GM18861 (cell line): ENCODE results near the gene INPP4B.
"Not testable (repeated sequence)": the region's sequence is repeated elsewhere in the genome, so short reads cannot be mapped to it uniquely, and the experiment has no call there.

Experiments
- ATAC-seq: cut with Tn5 transposase; IDR thresholded peaks from one replicate; pipeline ENCODE4 v1.9.1; 2021; ENCODE audit not compliant: unreplicated experiment

The INPP4B gene

GRCh38 chr4:142687547-142688275 lies 158.4 kb downstream of the INPP4B start:
- no peak for ATAC-seq

GRCh38 chr4:142686081-142686480 lies 160.0 kb downstream of the INPP4B start:
- ATAC-seq: no peak

GRCh38 chr4:142683997-142684396 lies 162.1 kb downstream of the INPP4B start:
- ATAC-seq: no peak

GRCh38 chr4:142683503-142683902 lies 162.6 kb downstream of the INPP4B start:
- no peak for ATAC-seq

- ATAC-seq: no peak
These were observed 174.6 kb downstream of the INPP4B start for GRCh38 chr4:142671516-142671915.

GRCh38 chr4:142663828-142664227 lies 182.3 kb downstream of the INPP4B start:
- ATAC-seq: no peak

GRCh38 chr4:142660728-142661127 lies 185.4 kb downstream of the INPP4B start:
- no peak for ATAC-seq

GRCh38 chr4:142656178-142656577 lies 189.9 kb downstream of the INPP4B start:
- no peak for ATAC-seq

GRCh38 chr4:142648378-142648777 lies 197.7 kb downstream of the INPP4B start:
- ATAC-seq: no peak

- no peak for ATAC-seq
These were observed 200.5 kb downstream of the INPP4B start for GRCh38 chr4:142645475-142646108.

GRCh38 chr4:142644628-142645027 lies 201.5 kb downstream of the INPP4B start:
- ATAC-seq: not testable (repeated sequence)

GRCh38 chr4:142637614-142638013 lies 208.5 kb downstream of the INPP4B start:
- ATAC-seq: no peak

- no peak for ATAC-seq
These were observed 214.3 kb downstream of the INPP4B start for GRCh38 chr4:142631836-142632235.

GRCh38 chr4:142615324-142615665 lies 230.8 kb downstream of the INPP4B start:
- no peak for ATAC-seq

GRCh38 chr4:142614621-142615323 lies 231.3 kb downstream of the INPP4B start:
- no peak for ATAC-seq

GRCh38 chr4:142607976-142608375 lies 238.1 kb downstream of the INPP4B start:
- ATAC-seq: no peak

GRCh38 chr4:142600952-142601351 lies 245.1 kb downstream of the INPP4B start:
- ATAC-seq: no peak

- no peak for ATAC-seq
These were observed 248.0 kb downstream of the INPP4B start for GRCh38 chr4:142598132-142598531.

- ATAC-seq: no peak
These were observed 249.5 kb downstream of the INPP4B start for GRCh38 chr4:142596595-142596994.

GRCh38 chr4:142596121-142596520 lies 250.0 kb downstream of the INPP4B start:
- no peak for ATAC-seq

- ATAC-seq: no peak
These were observed 250.8 kb downstream of the INPP4B start for GRCh38 chr4:142595222-142595871.

GRCh38 chr4:142585411-142585810 lies 260.7 kb downstream of the INPP4B start:
- no peak for ATAC-seq
